Adrenal gland (tissue), 12 donors: Measurements from ENCODE around the gene RTL5. TPM values are rescaled to one million over a fixed set of nuclear protein-coding genes. Genes with fewer than 3 reads are reported as not detected.

Source experiments
- DNase-seq, 7 donors: peaks; one replicate each; pipeline ENCODE4 v3.0.0-alpha.2; 2019 to 2020
- H3K27ac ChIP-seq, 5 donors: fragments of 200-600 bp; sonication (generic) in 4 of 5; 1 replicate in 3 of 5; 2 replicates in 2 of 5; pipeline versions ENCODE4 v1.5.1 to v1.8.0; 2016 to 2020; ENCODE audit warnings: mild to moderate bottlenecking in 1 of 5
- H3K27me3 ChIP-seq: fragments of 200-600 bp; 2 replicates; pipeline ENCODE4 v1.8.0; 2021
- H3K36me3 ChIP-seq, 2 donors: fragments of 200-600 bp; replicated peaks in 1 of 2; 1 replicate in 1 of 2; 2 replicates in 1 of 2; pipeline versions ENCODE4 v1.5.1 to v1.8.0; 2018 to 2022
- H3K4me1 ChIP-seq, 2 donors: fragments of 200-600 bp; replicated peaks in 1 of 2; 1 replicate in 1 of 2; 2 replicates in 1 of 2; pipeline versions ENCODE4 v1.5.1 to v1.8.0; 2018 to 2021
- H3K4me3 ChIP-seq, 4 donors: fragments of 200-600 bp; sonication (generic) in 3 of 4; one replicate each; pipeline ENCODE4 v1.5.1; 2016 to 2018
- H3K9me3 ChIP-seq, 3 donors: fragments of 200-600 bp; sonication (generic) in 1 of 3; replicated peaks in 1 of 3; 1 replicate in 2 of 3; 2 replicates in 1 of 3; pipeline versions ENCODE4 v1.5.1 to v1.8.0; 2016 to 2021
- POLR2A ChIP-seq, 2 donors: fragments of 450-650 bp; IDR thresholded peaks; one replicate each; pipeline ENCODE4 v1.6.1; 2017; ENCODE audit warnings: antibody characterized with exemption in 2 of 2, mild to moderate bottlenecking in 2 of 2, moderate library complexity in 1 of 2
- WGBS, 4 donors: extraction: QIAGEN DNeasy Blood & Tissue Kit in 2 of 4; methylation state at CpG; one replicate each; pipeline versions ENCODE4 v1.1.5 to v1.1.7; 2013 to 2017; 5-methylcytosine and 5-hydroxymethylcytosine counted together
- intact Hi-C, 2 donors: fragments of 100-400 bp; cut with DNase I; formaldehyde crosslinking; loops; one replicate each; pipeline versions ENCODE4 v1.14.1 to v1.15.0; 2022 to 2023
- polyA plus RNA-seq, 3 donors: library from polyadenylated mRNA; stranded (reverse); fragments of 200-250 nt in 2 of 3; fragments of 350-450 nt in 1 of 3; fragmentation: Illumina TruSeq in 1 of 3; extraction: RNeasy Lipid Tissue Mini Kit (QIAGEN cat#74804) in 1 of 3; gene quantifications; one replicate each; pipeline ENCODE4 v1.2.3, GENCODE V29; 2013 to 2014
- total RNA-seq, 9 donors: library from RNA; depleted of rRNA in 4 of 9; stranded (reverse); fragments of >200 nt in 4 of 9; fragments of 120-200 nt in 1 of 9; fragmentation: NEBNext Ultra II Directional in 1 of 9; extraction: Animal tissue kit (Norgen Biotek cat#: 25700) in 1 of 9; gene quantifications; one replicate each; pipeline versions ENCODE4 v1.1.0 to v1.2.4, GENCODE V29; 2013 to 2023
- TF ChIP-seq, protein P1 (sequence below), 6 experiments: fragments of 450-650 bp in 4 of 6; fragments of 200-600 bp in 2 of 6; sonication (generic) in 1 of 6; IDR thresholded peaks; 1 replicate in 5 of 6; 2 replicates in 1 of 6; pipeline versions ENCODE4 v1.5.1 to v1.8.0; 2016 to 2021; ENCODE audit warnings: antibody characterized with exemption in 6 of 6, mild to moderate bottlenecking in 2 of 6, moderate library complexity in 1 of 6
- donor health status: healthy with polysubstance abuse.
- donor health status: Bipolar disorder and iron deficiency.
- donor health status: DM: yes; HTN: yes; CAD: no.
- donor health status: DM: no; HTN: no; CAD: no.
- donor health status: DM: no; HTN: no; CAD: no.
- donor health status: DM: yes; HTN: yes; CAD: no.

The RTL5 gene
- total and polyA plus RNA-seq, 12 donors, result 1.3 to 7.9 (median 5.2) TPM

- 15 to 20% (median 19%) methylated on average over 7 to 9 of the region's 9 CpGs for WGBS, 4 donors
- no peaks in the 10 kb centered on the region for H3K9me3 ChIP-seq
- no peaks in the 10 kb centered on the region for H3K36me3 ChIP-seq
- DNase-seq, result peak; percentile 77 to 95 (median 84)
- intact Hi-C loops, result loop anchor here (5.0 kb wide), 2 partner anchors 104 to 119 kb away; no protein-coding TSS in a partner anchor
- H3K4me3 ChIP-seq, result no peak overlapping the region
- H3K27ac ChIP-seq, result peak overlapping the region in 1 of 5 donors; percentile 45
- TF ChIP-seq, protein P1, sequence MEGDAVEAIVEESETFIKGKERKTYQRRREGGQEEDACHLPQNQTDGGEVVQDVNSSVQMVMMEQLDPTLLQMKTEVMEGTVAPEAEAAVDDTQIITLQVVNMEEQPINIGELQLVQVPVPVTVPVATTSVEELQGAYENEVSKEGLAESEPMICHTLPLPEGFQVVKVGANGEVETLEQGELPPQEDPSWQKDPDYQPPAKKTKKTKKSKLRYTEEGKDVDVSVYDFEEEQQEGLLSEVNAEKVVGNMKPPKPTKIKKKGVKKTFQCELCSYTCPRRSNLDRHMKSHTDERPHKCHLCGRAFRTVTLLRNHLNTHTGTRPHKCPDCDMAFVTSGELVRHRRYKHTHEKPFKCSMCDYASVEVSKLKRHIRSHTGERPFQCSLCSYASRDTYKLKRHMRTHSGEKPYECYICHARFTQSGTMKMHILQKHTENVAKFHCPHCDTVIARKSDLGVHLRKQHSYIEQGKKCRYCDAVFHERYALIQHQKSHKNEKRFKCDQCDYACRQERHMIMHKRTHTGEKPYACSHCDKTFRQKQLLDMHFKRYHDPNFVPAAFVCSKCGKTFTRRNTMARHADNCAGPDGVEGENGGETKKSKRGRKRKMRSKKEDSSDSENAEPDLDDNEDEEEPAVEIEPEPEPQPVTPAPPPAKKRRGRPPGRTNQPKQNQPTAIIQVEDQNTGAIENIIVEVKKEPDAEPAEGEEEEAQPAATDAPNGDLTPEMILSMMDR (IDR thresholded peaks at IDR 0.05), result peak; percentile 74 to 87 (median 80)
- no peak for TF ChIP-seq POLR2A (IDR thresholded peaks at IDR 0.05)
- peaks cover 0 to 5% of the 10 kb centered on the region in 2 donors for H3K4me1 ChIP-seq
- peaks cover 10% of the 10 kb centered on the region for H3K27me3 ChIP-seq
Observed at GRCh38 chrX:72126539-72127140, 5.1 kb downstream of the RTL5 start.

DNA sequence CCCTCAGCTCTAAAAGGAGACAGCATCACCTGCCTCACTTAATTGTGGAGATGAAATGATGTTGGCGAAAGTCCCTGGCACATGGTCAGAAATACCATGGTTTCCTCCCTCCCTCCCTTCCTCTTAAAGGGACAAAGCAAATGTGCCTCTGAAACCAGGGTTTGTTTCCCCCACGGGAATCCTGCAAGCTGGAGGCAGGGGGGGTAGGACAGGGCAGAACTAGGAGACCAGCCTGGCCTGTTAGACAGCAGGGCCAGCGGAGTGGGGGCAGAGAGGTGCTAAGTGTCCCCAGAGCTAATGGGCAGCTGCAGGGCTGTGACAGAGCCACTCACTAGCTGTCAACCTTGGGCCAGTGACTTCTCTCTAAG lies 5.7 kb downstream of the RTL5 start:
- peaks cover 0 to 5% of the 10 kb centered on the region in 2 donors for H3K4me1 ChIP-seq
- intact Hi-C loops, result loop anchor here (5.0 kb wide), 2 partner anchors 104 to 119 kb away; no protein-coding TSS in a partner anchor
- peaks cover 10% of the 10 kb centered on the region for H3K27me3 ChIP-seq
- no peak for TF ChIP-seq POLR2A (IDR thresholded peaks at IDR 0.05)
- TF ChIP-seq, protein P1 (IDR thresholded peaks at IDR 0.05), result no peak
- H3K9me3 ChIP-seq, result no peaks in the 10 kb centered on the region
- peak overlapping the region in 2 of 5 donors; percentile 45 to 55 for H3K27ac ChIP-seq
- H3K4me3 ChIP-seq, result no peak overlapping the region
- DNase-seq, result no peak
- 35 to 39% (median 36%) methylated on average over 3 of the region's 3 CpGs; no CpG with 5 or more reads in 1 of the 4 donors for WGBS, 4 donors
- no peaks in the 10 kb centered on the region for H3K36me3 ChIP-seq

DNA sequence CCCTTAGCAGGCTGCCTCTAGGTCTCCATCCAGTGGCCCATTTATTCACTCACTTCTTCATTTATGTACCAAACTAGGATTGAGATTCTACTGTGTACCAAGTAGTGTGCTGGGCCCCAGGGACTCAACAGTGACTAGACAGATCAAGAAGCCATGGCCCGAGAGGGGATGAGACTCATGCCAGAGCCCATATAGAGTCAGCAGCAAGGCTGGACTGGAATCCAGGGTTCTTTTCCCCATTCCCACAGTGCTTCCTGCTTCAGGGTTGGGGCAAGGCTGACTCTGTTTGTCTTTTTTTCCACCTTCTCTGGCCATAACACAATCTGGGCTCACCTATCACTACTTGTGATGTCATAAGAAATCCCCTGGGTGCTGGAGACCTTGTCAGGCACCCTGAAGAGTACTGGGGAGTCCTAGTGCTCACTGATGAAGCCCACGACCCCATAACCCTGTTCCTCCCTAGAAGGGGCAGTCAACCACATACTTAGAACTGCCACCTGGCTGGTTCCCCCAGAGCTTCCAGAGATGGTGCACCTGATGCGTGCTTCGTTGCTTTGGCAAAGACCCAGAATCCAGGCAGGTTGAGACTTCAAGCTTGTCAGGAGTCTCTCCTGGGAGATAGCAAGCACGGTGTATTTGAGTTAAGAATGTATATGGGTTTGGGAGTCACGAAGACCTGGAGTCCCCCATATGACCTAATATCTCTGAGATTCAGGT lies 6.2 kb downstream of the RTL5 start:
- H3K36me3 ChIP-seq, result no peaks in the 10 kb centered on the region
- no peak overlapping the region for H3K4me3 ChIP-seq
- DNase-seq, result peak in 1 of 7 donors; percentile 9
- peak overlapping the region in 1 of 5 donors; percentile 45 for H3K27ac ChIP-seq
- intact Hi-C loops, result loop anchor here (5.0 kb wide), 2 partner anchors 103 to 118 kb away; no protein-coding TSS in a partner anchor
- TF ChIP-seq, protein P1 (IDR thresholded peaks at IDR 0.05), result no peak
- TF ChIP-seq POLR2A (IDR thresholded peaks at IDR 0.05), result no peak
- H3K27me3 ChIP-seq, result peaks cover 10% of the 10 kb centered on the region
- no peaks in the 10 kb centered on the region for H3K9me3 ChIP-seq
- H3K4me1 ChIP-seq, result peaks cover 0 to 5% of the 10 kb centered on the region in 2 donors
- WGBS, 4 donors, result 29 to 60% (median 51%) methylated on average over 1 to 6 of the region's 6 CpGs

DNA sequence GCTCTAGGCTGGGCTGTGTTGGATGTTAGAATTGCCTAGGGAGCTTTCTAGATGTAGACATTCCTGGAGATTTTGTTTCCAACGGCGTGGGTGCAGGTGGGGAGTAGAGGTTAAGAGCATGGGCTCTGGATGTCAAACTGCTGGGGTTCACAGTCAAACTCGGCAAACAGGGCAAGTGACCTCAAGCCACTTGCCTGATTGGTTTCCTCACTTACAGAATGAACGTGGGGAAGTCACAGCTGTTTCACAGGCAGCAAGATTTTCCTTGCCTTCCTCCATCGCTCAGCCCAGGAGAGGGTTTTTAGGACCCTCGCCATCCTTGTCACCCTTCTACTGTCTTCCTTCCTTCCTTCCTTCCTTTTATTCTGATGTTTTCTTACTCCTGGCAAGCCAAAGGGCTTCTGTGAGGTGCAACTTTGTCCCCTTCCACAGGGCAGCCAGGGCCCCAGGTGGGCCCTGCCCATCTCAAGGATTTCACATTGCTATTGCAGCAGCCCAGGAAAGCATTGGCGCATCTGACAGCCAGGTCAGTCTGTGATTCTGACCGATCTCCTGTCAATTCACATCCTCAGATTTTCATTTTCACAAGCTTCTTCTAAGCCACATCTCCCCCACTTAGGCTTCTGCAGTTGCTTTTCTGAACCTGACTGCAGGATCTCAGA lies 7.0 kb downstream of the RTL5 start:
- intact Hi-C loops, result loop anchor here (5.0 kb wide), 2 partner anchors 102 to 117 kb away; no protein-coding TSS in a partner anchor

More for the DNA sequence above, 7.0 kb downstream of the RTL5 start:
- Histone ChIP-seq H3K27ac (no peak overlapping the region), H3K4me1 (peaks cover 0 to 5% of the 10 kb centered on the region in 2 donors), H3K36me3 (no peaks in the 10 kb centered on the region), H3K9me3 (no peaks in the 10 kb centered on the region), H3K4me3 (no peak overlapping the region), H3K27me3 (peaks cover 10% of the 10 kb centered on the region)
- 70 to 91% (median 74%) methylated on average over 4 to 8 of the region's 8 CpGs for WGBS, 4 donors
- DNase-seq, result peak in 1 of 7 donors; percentile 7
- no peak for TF ChIP-seq POLR2A (IDR thresholded peaks at IDR 0.05)
- TF ChIP-seq, protein P1 (IDR thresholded peaks at IDR 0.05), result no peak
